Motor neuron (in vitro differentiated cells): ENCODE data around the gene ARTN. TPM values are rescaled to one million over a fixed set of nuclear protein-coding genes. Genes with fewer than 3 reads are reported as not detected.

Source experiments
- ATAC-seq, 8 experiments: fragments of 200-7000 bp; cut with Tn5 transposase; replicated peaks in 6 of 8; 2 replicates each; pipeline ENCODE4 v1.8.0; 2021; ENCODE audit warnings: mild to moderate bottlenecking in 8 of 8, moderate library complexity in 8 of 8
- H3K27ac ChIP-seq, 2 donors: fragments of 250-450 bp; sonication (Bioruptor Pico); 2 replicates each; pipeline ENCODE4 v1.9.0; 2021; ENCODE audit warnings: antibody characterized with exemption in 2 of 2, mild to moderate bottlenecking in 2 of 2, moderate library complexity in 1 of 2
- H3K4me1 ChIP-seq, 2 donors: fragments of 250-450 bp; sonication (Bioruptor Pico); replicated peaks in 1 of 2; 2 replicates each; pipeline ENCODE4 v1.6.1; 2021; ENCODE audit warnings: antibody characterized with exemption in 2 of 2, mild to moderate bottlenecking in 2 of 2, moderate library complexity in 1 of 2
- H3K4me3 ChIP-seq, 5 donors: fragments of 250-450 bp; sonication (Bioruptor Pico); 2 replicates each; pipeline ENCODE4 v1.9.0; 2021; ENCODE audit warnings: antibody characterized with exemption in 5 of 5, mild to moderate bottlenecking in 5 of 5, moderate library complexity in 4 of 5
- WGBS, 10 experiments: fragments of 450-650 bp; shearing (Covaris generic); methylation state at CpG; one replicate each; pipeline ENCODE4 v1.0.0; 2022; 5-methylcytosine and 5-hydroxymethylcytosine counted together
- in situ Hi-C, 9 experiments: fragments of 400-800 bp; cut with MboI; loops; one replicate each; pipeline ENCODE4 v1.15.0; 2021; ENCODE audit warnings: low sequenced_read_pairs in 9 of 9, low pct_unique_long_range_greater_than_20kb in 2 of 9; ENCODE audit not compliant: unreplicated experiment in 9 of 9
- total RNA-seq, 8 experiments: library from RNA; unstranded; fragments of 300-600 nt; gene quantifications; 2 replicates each; pipeline versions ENCODE4 v1.2.3 to v1.2.4, GENCODE V29; 2022

ARTN gene
- total RNA-seq, 8 experiments from 2014 or later, result 0.21 to 3.5 (median 1.3) TPM

- 93 to 100% (median 98%) methylated on average over 1 to 8 of the region's 8 CpGs; no CpG with 5 or more reads in 4 of the 10 experiments for WGBS, 10 experiments
- Histone ChIP-seq H3K4me3 (no peak overlapping the region), H3K4me1 (peaks cover 20 to 27% of the 10 kb centered on the region in 2 donors), H3K27ac (no peak overlapping the region)
- no peak for ATAC-seq
- in situ Hi-C loops, result no loop called here
Observed at GRCh38 chr1:43956234-43956633, 22.6 kb downstream of the ARTN start.

- Histone ChIP-seq H3K4me1 (peaks cover 20 to 22% of the 10 kb centered on the region in 2 donors), H3K4me3 (no peak overlapping the region), H3K27ac (no peak overlapping the region)
- 67 to 100% (median 90%) methylated on average over 1 to 6 of the region's 7 CpGs; no CpG with 5 or more reads in 4 of the 10 experiments for WGBS, 10 experiments
- in situ Hi-C loops, result no loop called here
- peak in 1 of 8 experiments; percentile 40 for ATAC-seq
Observed at GRCh38 chr1:43957407-43958040, 23.9 kb downstream of the ARTN start.

- Histone ChIP-seq H3K27ac (peak overlapping the region in 1 of 2 donors; percentile 23), H3K4me1 (peaks cover 9 to 15% of the 10 kb centered on the region in 2 donors), H3K4me3 (no peak overlapping the region)
- peak in 3 of 8 experiments; percentile 49 to 83 (median 62) for ATAC-seq
- in situ Hi-C loops, result no loop called here
- WGBS, 10 experiments, result 75 to 100% (median 92%) methylated on average over 1 to 7 of the region's 9 CpGs; no CpG with 5 or more reads in 1 of the 10 experiments
Observed at GRCh38 chr1:43958351-43959255, 25.0 kb downstream of the ARTN start.

- Histone ChIP-seq H3K27ac (no peak overlapping the region), H3K4me1 (peaks cover 0 to 2% of the 10 kb centered on the region in 2 donors), H3K4me3 (no peak overlapping the region)
- ATAC-seq, result no peak
- in situ Hi-C loops, result no loop called here
- 83 to 100% (median 88%) methylated on average over 1 to 5 of the region's 8 CpGs; no CpG with 5 or more reads in 7 of the 10 experiments for WGBS, 10 experiments
Observed at GRCh38 chr1:43960798-43961197, 27.2 kb downstream of the ARTN start.

GRCh38 chr1:43961692-43962091, 28.1 kb downstream of the ARTN start:
- no peak for ATAC-seq
- WGBS, 10 experiments, result 60 to 100% (median 95%) methylated on average over 1 to 3 of the region's 3 CpGs; no CpG with 5 or more reads in 3 of the 10 experiments
- no peak overlapping the region for H3K27ac ChIP-seq
- H3K4me3 ChIP-seq, result no peak overlapping the region
- in situ Hi-C loops, result no loop called here
- H3K4me1 ChIP-seq, result peaks cover 0 to 2% of the 10 kb centered on the region in 2 donors

GRCh38 chr1:43962324-43962723, 28.7 kb downstream of the ARTN start:
- no peak for ATAC-seq
- WGBS, 10 experiments, result 42 to 92% (median 82%) methylated on average over 1 to 2 of the region's 2 CpGs; no CpG with 5 or more reads in 2 of the 10 experiments
- Histone ChIP-seq H3K4me3 (no peak overlapping the region), H3K27ac (no peak overlapping the region), H3K4me1 (peaks cover 0 to 2% of the 10 kb centered on the region in 2 donors)
- in situ Hi-C loops, result no loop called here

- 73 to 100% (median 90%) methylated on average over 2 to 3 of the region's 3 CpGs; no CpG with 5 or more reads in 5 of the 10 experiments for WGBS, 10 experiments
- in situ Hi-C loops, result no loop called here
- H3K4me3 ChIP-seq, result no peak overlapping the region
- no peak overlapping the region for H3K27ac ChIP-seq
- no peak for ATAC-seq
- H3K4me1 ChIP-seq, result peaks cover 0 to 2% of the 10 kb centered on the region in 2 donors
Observed at GRCh38 chr1:43963006-43963405, 29.4 kb downstream of the ARTN start.

GRCh38 chr1:43963890-43964289, 30.3 kb downstream of the ARTN start:
- Histone ChIP-seq H3K27ac (no peak overlapping the region), H3K4me3 (no peak overlapping the region), H3K4me1 (no peaks in the 10 kb centered on the region)
- in situ Hi-C loops, result no loop called here
- ATAC-seq, result no peak
- 79 to 100% (median 93%) methylated on average over 1 to 5 of the region's 5 CpGs; no CpG with 5 or more reads in 1 of the 10 experiments for WGBS, 10 experiments

GRCh38 chr1:43965316-43965715, 31.7 kb downstream of the ARTN start:
- 70 to 100% (median 92%) methylated on average over 1 to 2 of the region's 3 CpGs; no CpG with 5 or more reads in 5 of the 10 experiments for WGBS, 10 experiments
- no peak overlapping the region for H3K27ac ChIP-seq
- no peak overlapping the region for H3K4me3 ChIP-seq
- no peak for ATAC-seq
- peaks cover 0 to 2% of the 10 kb centered on the region in 2 donors for H3K4me1 ChIP-seq
- in situ Hi-C loops, result no loop called here

- no peak overlapping the region for H3K4me3 ChIP-seq
- H3K27ac ChIP-seq, result no peak overlapping the region
- 72 to 100% (median 93%) methylated on average over 1 to 5 of the region's 6 CpGs; no CpG with 5 or more reads in 4 of the 10 experiments for WGBS, 10 experiments
- H3K4me1 ChIP-seq, result peaks cover 4 to 9% of the 10 kb centered on the region in 2 donors
- in situ Hi-C loops, result no loop called here
- no peak for ATAC-seq
Observed at GRCh38 chr1:43968348-43968948, 34.8 kb downstream of the ARTN start.

GRCh38 chr1:43969416-43969745, 35.8 kb downstream of the ARTN start:
- Histone ChIP-seq H3K4me1 (peaks cover 8 to 12% of the 10 kb centered on the region in 2 donors), H3K4me3 (peak overlapping the region; percentile 16 to 91 (median 70)), H3K27ac (no peak overlapping the region)
- no peak for ATAC-seq
- in situ Hi-C loops, result no loop called here
- 33 to 100% (median 58%) methylated on average over 1 to 7 of the region's 7 CpGs; no CpG with 5 or more reads in 4 of the 10 experiments for WGBS, 10 experiments

- in situ Hi-C loops, result no loop called here
- Histone ChIP-seq H3K4me1 (peaks cover 8 to 12% of the 10 kb centered on the region in 2 donors), H3K4me3 (peak within 1 kb of the TSS; percentile 70 to 91 (median 82)), H3K27ac (peak within 1 kb of the TSS; percentile 51 to 82)
- ATAC-seq, result peak; percentile 80 to 92 (median 90)
- 0 to 1% (median 0%) methylated on average over 2 to 27 of the region's 47 CpGs; no CpG with 5 or more reads in 5 of the 10 experiments for WGBS, 10 experiments
Observed at GRCh38 chr1:43969746-43970466, 36.3 kb downstream of the ARTN start, which contains the start of gene DPH2. Gene DPH2, plus strand, starts transcription at chr1:43970010. Its CDS starts 166 bp downstream, at chr1:43970176.
